Upper lobe of right lung (tissue), 1 donor: ENCODE data around the gene LMBRD1. TPM values are rescaled to one million over a fixed set of nuclear protein-coding genes. Genes with fewer than 3 reads are reported as not detected.

ENCODE experiments used
- ATAC-seq: fragments of 200-7000 bp; cut with Tn5 transposase; one replicate; pipeline ENCODE4 v1.9.1; 2020; ENCODE audit warnings: mild to moderate bottlenecking, moderate library complexity
- DNase-seq: peaks from one replicate; pipeline ENCODE4 v3.0.0-alpha.2; 2020
- H3K27ac ChIP-seq: fragments of 200-600 bp; one replicate; pipeline ENCODE4 v1.8.0; 2022
- H3K27me3 ChIP-seq: fragments of 200-600 bp; one replicate; pipeline ENCODE4 v1.8.0; 2022; ENCODE audit warnings: mild to moderate bottlenecking
- H3K36me3 ChIP-seq: fragments of 200-600 bp; one replicate; pipeline ENCODE4 v1.8.0; 2022
- H3K4me1 ChIP-seq: fragments of 200-600 bp; one replicate; pipeline ENCODE4 v1.8.0; 2022
- H3K4me3 ChIP-seq: fragments of 200-600 bp; one replicate; pipeline ENCODE4 v1.8.0; 2022; ENCODE audit warnings: mild to moderate bottlenecking
- H3K9me3 ChIP-seq: fragments of 200-600 bp; one replicate; pipeline ENCODE4 v1.8.0; 2022
- CTCF ChIP-seq: fragments of 200-600 bp; IDR thresholded peaks from one replicate; pipeline ENCODE4 v1.8.0; 2022; ENCODE audit warnings: antibody characterized with exemption
- intact Hi-C: fragments of 100-400 bp; cut with DNase I; formaldehyde crosslinking; loops from one replicate; pipeline ENCODE4 v1.11.0; 2022
- total RNA-seq: library from RNA; stranded (reverse); fragmentation: NEBNext Ultra II Directional; extraction: Animal tissue kit (Norgen Biotek cat#: 25700); gene quantifications from one replicate; pipeline ENCODE4 v1.2.1, GENCODE V29; 2021
- donor health status: DM: no; HTN: yes; CAD: no; lungs with severe emphysema.

LMBRD1 gene
- total RNA-seq, 1 donor from 2014 or later: 66.7 TPM

GRCh38 chr6:69732045-69732444 is 64.8 kb downstream of the LMBRD1 start:
- Histone ChIP-seq H3K36me3 (peaks cover 5% of the 10 kb centered on the region), H3K27ac (no peak overlapping the region), H3K9me3 (no peaks in the 10 kb centered on the region), H3K4me3 (no peak overlapping the region), H3K27me3 (no peaks in the 10 kb centered on the region), H3K4me1 (no peaks in the 10 kb centered on the region)
- no peak for ATAC-seq
- no peak for TF ChIP-seq CTCF
- no peak for DNase-seq
- intact Hi-C loops: no loop called here

DNA sequence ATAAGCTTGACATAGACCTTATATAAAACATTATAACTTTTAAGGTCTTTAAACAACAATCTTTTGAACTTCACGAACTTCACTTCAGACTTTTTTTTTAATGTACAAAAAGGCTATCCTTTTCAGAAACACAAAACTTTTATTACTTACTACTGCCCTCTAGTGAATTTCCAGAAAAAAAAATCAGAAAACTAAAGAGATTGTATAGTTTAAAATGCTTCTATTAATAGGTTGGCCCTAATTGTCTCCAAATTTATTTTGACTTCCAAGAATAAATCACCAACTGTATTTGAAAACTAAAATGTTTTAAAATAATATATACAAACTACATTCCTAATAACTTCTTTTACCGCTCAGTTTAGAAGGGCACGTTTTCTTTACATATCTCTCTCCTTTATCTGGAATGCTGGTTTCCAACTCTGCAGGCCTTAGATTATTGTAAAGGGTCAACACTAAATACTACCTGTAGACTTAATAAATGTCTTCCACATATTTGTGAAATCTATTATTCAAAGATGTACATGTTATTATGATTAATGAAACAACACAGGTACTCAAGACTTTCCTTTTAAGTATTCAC is 66.8 kb downstream of the LMBRD1 start:
- Histone ChIP-seq H3K27ac (no peak overlapping the region), H3K4me1 (no peaks in the 10 kb centered on the region), H3K36me3 (no peaks in the 10 kb centered on the region), H3K27me3 (no peaks in the 10 kb centered on the region), H3K9me3 (no peaks in the 10 kb centered on the region), H3K4me3 (no peak overlapping the region)
- intact Hi-C loops: no loop called here
- TF ChIP-seq CTCF: peak; percentile 38
- ATAC-seq (no peak), DNase-seq (no peak)

- no peaks in the 10 kb centered on the region for H3K9me3 ChIP-seq
- TF ChIP-seq CTCF: no peak
- DNase-seq (no peak), ATAC-seq (no peak)
- H3K4me3 ChIP-seq: no peak overlapping the region
- H3K4me1 ChIP-seq: no peaks in the 10 kb centered on the region
- H3K36me3 ChIP-seq: peaks cover 13% of the 10 kb centered on the region
- no peak overlapping the region for H3K27ac ChIP-seq
- intact Hi-C loops: no loop called here
- H3K27me3 ChIP-seq: no peaks in the 10 kb centered on the region
Measured at GRCh38 chr6:69722683-69723082, 74.1 kb downstream of the LMBRD1 start.

- Histone ChIP-seq H3K4me3 (no peak overlapping the region), H3K27me3 (no peaks in the 10 kb centered on the region), H3K27ac (no peak overlapping the region), H3K36me3 (peaks cover 34% of the 10 kb centered on the region), H3K9me3 (no peaks in the 10 kb centered on the region), H3K4me1 (no peaks in the 10 kb centered on the region)
- intact Hi-C loops: no loop called here
- TF ChIP-seq CTCF: no peak
- ATAC-seq (no peak), DNase-seq (no peak)
Measured at GRCh38 chr6:69719602-69720193, 77.1 kb downstream of the LMBRD1 start.

- Histone ChIP-seq H3K27me3 (no peaks in the 10 kb centered on the region), H3K36me3 (peaks cover 18% of the 10 kb centered on the region), H3K4me3 (no peak overlapping the region), H3K4me1 (no peaks in the 10 kb centered on the region), H3K27ac (no peak overlapping the region), H3K9me3 (no peaks in the 10 kb centered on the region)
- no peak for DNase-seq
- intact Hi-C loops: no loop called here
- no peak for TF ChIP-seq CTCF
- ATAC-seq: no peak
Measured at GRCh38 chr6:69706724-69707123, 90.1 kb downstream of the LMBRD1 start.
